RPMI7951 (cell line): Measurements from ENCODE around the gene SYF2. TPM values are rescaled to one million over a fixed set of nuclear protein-coding genes. Genes with fewer than 3 reads are reported as not detected.
"Not testable (repeated sequence)": the region's sequence is repeated elsewhere in the genome, so short reads cannot be mapped to it uniquely, and the experiment has no call there.

Source experiments
- DNase-seq: peaks from one replicate; pipeline ENCODE4 v3.0.0-alpha.2; 2012; ENCODE audit warnings: low read depth
- total RNA-seq: library from RNA; depleted of rRNA; stranded (reverse); fragments of >200 nt; shearing (Covaris generic); gene quantifications from 2 replicates; pipeline ENCODE4 v1.2.3, GENCODE V29; 2014

Gene SYF2
- total RNA-seq, 1 experiment from 2014 or later: 66.8 TPM

- peak; percentile 21 for DNase-seq
These were observed 14.3 kb upstream of the SYF2 start for GRCh38 chr1:25246600-25247023.

- DNase-seq: peak; percentile 42
These were observed 13.7 kb upstream of the SYF2 start for GRCh38 chr1:25245809-25246599.

- no peak for DNase-seq
These were observed 13.1 kb upstream of the SYF2 start for GRCh38 chr1:25245393-25245792.

GRCh38 chr1:25243907-25244306 is 11.6 kb upstream of the SYF2 start:
- DNase-seq: no peak

- DNase-seq: peak; percentile 91
These were observed 7.6 kb upstream of the SYF2 start for GRCh38 chr1:25239681-25240541.

- no peak for DNase-seq
These were observed 5.7 kb upstream of the SYF2 start for GRCh38 chr1:25238046-25238445.

GRCh38 chr1:25236261-25236660 is 4.0 kb upstream of the SYF2 start:
- DNase-seq: not testable (repeated sequence)

GRCh38 chr1:25235411-25235810 is 3.1 kb upstream of the SYF2 start:
- not testable (repeated sequence) for DNase-seq

GRCh38 chr1:25232866-25233784 is 823 bp upstream of the SYF2 start:
- peak; percentile 86 for DNase-seq

GRCh38 chr1:25223471-25223870 is 8.8 kb downstream of the SYF2 start:
- no peak for DNase-seq

GRCh38 chr1:25222606-25223005 is 9.7 kb downstream of the SYF2 start:
- DNase-seq: no peak

- DNase-seq: no peak
These were observed 11.6 kb downstream of the SYF2 start for GRCh38 chr1:25220666-25221065.

GRCh38 chr1:25219661-25220251 is 12.5 kb downstream of the SYF2 start:
- no peak for DNase-seq

GRCh38 chr1:25217598-25218232 is 14.6 kb downstream of the SYF2 start:
- no peak for DNase-seq

GRCh38 chr1:25217015-25217414 is 15.3 kb downstream of the SYF2 start:
- no peak for DNase-seq

GRCh38 chr1:25216123-25216522 is 16.2 kb downstream of the SYF2 start:
- DNase-seq: no peak

- DNase-seq: no peak
These were observed 19.6 kb downstream of the SYF2 start for GRCh38 chr1:25212725-25213124.

GRCh38 chr1:25210728-25211127 is 21.6 kb downstream of the SYF2 start:
- no peak for DNase-seq

- DNase-seq: no peak
These were observed 22.8 kb downstream of the SYF2 start for GRCh38 chr1:25209516-25209915.

- DNase-seq: no peak
These were observed 23.6 kb downstream of the SYF2 start for GRCh38 chr1:25208561-25209222.
